Mesenchymal stem cell (in vitro differentiated cells and primary cell): ENCODE data around the gene BCHE.

Source experiments
- DNase-seq: peaks from one replicate; pipeline ENCODE4 v3.0.0-alpha.2; 2013
- H2AFZ ChIP-seq: one replicate; pipeline ENCODE4 v1.6.1; 2013; ENCODE audit warnings: low read depth, mild to moderate bottlenecking, control low read depth, inconsistent platforms, low read length, moderate library complexity
- H2AK5ac ChIP-seq: 2 replicates; pipeline ENCODE4 v1.6.1; 2013; ENCODE audit warnings: low read length, moderate library complexity, mild to moderate bottlenecking, inconsistent platforms; ENCODE audit not compliant: severe bottlenecking
- H2BK120ac ChIP-seq: one replicate; pipeline ENCODE4 v1.6.1; 2013; ENCODE audit warnings: low read depth, mild to moderate bottlenecking, inconsistent platforms, low read length, moderate library complexity
- H2BK12ac ChIP-seq, 2 experiments: one replicate each; pipeline ENCODE4 v1.6.1; 2013; ENCODE audit warnings: inconsistent platforms in 2 of 2, low read length in 2 of 2, mild to moderate bottlenecking in 2 of 2, moderate library complexity in 2 of 2, control low read depth in 1 of 2
- H2BK15ac ChIP-seq: one replicate; pipeline ENCODE4 v1.6.1; 2013; ENCODE audit warnings: mild to moderate bottlenecking, low read depth, inconsistent platforms; ENCODE audit not compliant: poor library complexity, severe bottlenecking
- H2BK5ac ChIP-seq: 2 replicates; pipeline ENCODE4 v1.6.1; 2013; ENCODE audit warnings: low read depth, mild to moderate bottlenecking, low read length, control low read depth, inconsistent platforms; ENCODE audit not compliant: poor library complexity, severe bottlenecking
- H3K14ac ChIP-seq, 2 experiments: one replicate each; pipeline ENCODE4 v1.6.1; 2013; ENCODE audit warnings: inconsistent platforms in 2 of 2, low read length in 2 of 2, control low read depth in 1 of 2, mild to moderate bottlenecking in 1 of 2, moderate library complexity in 1 of 2
- H3K18ac ChIP-seq, 2 experiments: one replicate each; pipeline ENCODE4 v1.6.1; 2013; ENCODE audit warnings: inconsistent platforms in 2 of 2, low read length in 2 of 2, control low read depth in 1 of 2, low read depth in 1 of 2, mild to moderate bottlenecking in 1 of 2
- H3K23ac ChIP-seq, 2 experiments: one replicate each; pipeline ENCODE4 v1.6.1; 2013; ENCODE audit warnings: inconsistent platforms in 2 of 2, low read length in 2 of 2, mild to moderate bottlenecking in 2 of 2, moderate library complexity in 2 of 2, control low read depth in 1 of 2
- H3K27ac ChIP-seq: 2 replicates; pipeline ENCODE4 v1.5.1; 2013; ENCODE audit warnings: mild to moderate bottlenecking, moderate library complexity, low read length, control low read depth, inconsistent platforms; ENCODE audit not compliant: poor library complexity, severe bottlenecking
- H3K27me3 ChIP-seq, 2 experiments: 2 replicates each; pipeline versions ENCODE4 v1.6.1 to v1.7.0; 2013; ENCODE audit warnings: low read length in 2 of 2, mild to moderate bottlenecking in 2 of 2, moderate library complexity in 2 of 2, control low read depth in 1 of 2, inconsistent platforms in 1 of 2; ENCODE audit not compliant: control insufficient read depth in 1 of 2, insufficient read depth in 1 of 2
- H3K36me3 ChIP-seq, 2 experiments: 2 replicates each; pipeline versions ENCODE4 v1.6.1 to v1.7.0; 2013; ENCODE audit warnings: low read length in 2 of 2, control low read depth in 1 of 2, inconsistent platforms in 1 of 2, low read depth in 1 of 2, mild to moderate bottlenecking in 1 of 2; ENCODE audit not compliant: insufficient read depth in 2 of 2, control insufficient read depth in 1 of 2
- H3K4ac ChIP-seq, 2 experiments: one replicate each; pipeline ENCODE4 v1.6.1; 2013; ENCODE audit warnings: inconsistent platforms in 2 of 2, low read length in 2 of 2, mild to moderate bottlenecking in 2 of 2, moderate library complexity in 2 of 2, control low read depth in 1 of 2, low read depth in 1 of 2
- H3K4me1 ChIP-seq: 2 replicates; pipeline ENCODE4 v1.6.1; 2013; ENCODE audit warnings: low read depth, low read length, control low read depth; ENCODE audit not compliant: control insufficient read depth, insufficient read depth
- H3K4me2 ChIP-seq: 2 replicates; pipeline ENCODE4 v1.6.1; 2013; ENCODE audit warnings: low read length, mild to moderate bottlenecking, inconsistent platforms; ENCODE audit not compliant: poor library complexity, severe bottlenecking
- H3K4me3 ChIP-seq, 2 experiments: 2 replicates each; pipeline versions ENCODE4 v1.5.1 to v1.7.0; 2013; ENCODE audit warnings: low read length in 2 of 2, mild to moderate bottlenecking in 2 of 2, control low read depth in 1 of 2, low read depth in 1 of 2; ENCODE audit not compliant: insufficient read depth in 1 of 2
- H3K79me1 ChIP-seq: replicated peaks from 2 replicates; pipeline ENCODE4 v1.6.1; 2013; ENCODE audit warnings: mild to moderate bottlenecking, control low read depth, low read length, inconsistent platforms; ENCODE audit not compliant: poor library complexity, severe bottlenecking
- H3K9ac ChIP-seq: 2 replicates; pipeline ENCODE4 v1.7.0; 2013; ENCODE audit warnings: mild to moderate bottlenecking, low read length, moderate library complexity
- H3K9me3 ChIP-seq: 2 replicates; pipeline ENCODE4 v1.7.0; 2013; ENCODE audit warnings: mild to moderate bottlenecking, low read length; ENCODE audit not compliant: control insufficient read depth
- H4K8ac ChIP-seq: one replicate; pipeline ENCODE4 v1.6.1; 2013; ENCODE audit warnings: inconsistent platforms, mild to moderate bottlenecking, low read length, moderate library complexity
- H4K91ac ChIP-seq: one replicate; pipeline ENCODE4 v1.6.1; 2013; ENCODE audit warnings: mild to moderate bottlenecking, low read length, inconsistent platforms
- WGBS: methylation state at CpG from one replicate; pipeline ENCODE4 v1.1.7; 2013; ENCODE audit warnings: mixed read lengths; 5-methylcytosine and 5-hydroxymethylcytosine counted together

Gene BCHE

DNA sequence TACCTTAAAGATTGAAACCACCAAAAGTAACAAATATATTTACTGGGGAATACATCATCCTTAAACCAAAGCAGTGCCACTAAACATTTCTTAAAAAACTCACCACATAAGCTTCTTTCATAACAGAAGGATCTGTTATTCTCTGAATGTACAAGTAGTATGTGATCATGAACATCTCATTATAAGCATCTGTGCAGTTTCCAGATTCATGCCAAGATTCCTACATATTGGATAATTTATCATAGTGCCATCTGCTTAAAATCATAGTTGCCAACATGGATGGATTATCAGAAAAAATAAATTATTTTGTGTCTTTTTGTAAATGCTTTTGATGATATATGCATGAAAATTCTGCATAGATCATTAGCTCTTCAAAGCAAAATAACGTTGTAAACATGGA, 21.8 kb upstream of the BCHE start:
- Histone ChIP-seq H2AK5ac (no peak overlapping the region), H4K8ac (no peak overlapping the region), H4K91ac (no peak overlapping the region), H3K9me3 (no peaks in the 10 kb centered on the region), H2AFZ (no peak overlapping the region), H2BK120ac (no peak overlapping the region), H3K18ac (no peak overlapping the region), H3K23ac (no peak overlapping the region), H3K27me3 (no peaks in the 10 kb centered on the region), H3K27ac (no peak overlapping the region), H3K4me2 (no peak overlapping the region), H2BK15ac (no peak overlapping the region), H3K9ac (no peak overlapping the region), H3K14ac (no peak overlapping the region), H3K4me1 (no peaks in the 10 kb centered on the region), H3K4ac (no peak overlapping the region), H3K4me3 (no peak overlapping the region), H3K36me3 (no peaks in the 10 kb centered on the region), H3K79me1 (no peaks in the 10 kb centered on the region), H2BK5ac (no peak overlapping the region), H2BK12ac (no peak overlapping the region)
- WGBS: no CpG with 5 or more reads among the region's 1 CpG
- DNase-seq: no peak

DNA sequence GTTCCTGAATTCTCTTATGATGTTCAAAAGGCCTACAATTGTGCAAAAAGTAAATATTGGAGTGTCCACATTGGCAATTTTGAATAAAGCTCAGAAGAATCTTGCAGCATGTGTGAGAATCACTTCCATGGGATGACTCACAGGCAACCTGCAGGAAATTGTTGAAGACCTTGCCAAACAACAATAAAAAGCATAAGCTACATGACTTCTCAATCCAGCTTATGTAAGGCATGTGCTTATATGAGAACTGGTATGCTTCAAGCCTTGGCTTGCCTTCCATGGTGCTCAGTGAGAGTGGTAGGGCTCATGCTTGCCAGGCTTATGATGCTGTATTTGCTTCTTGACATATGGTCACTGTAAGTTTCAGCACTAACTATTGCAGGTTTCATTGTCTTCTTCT, 18.4 kb upstream of the BCHE start:
- H3K18ac ChIP-seq: no peak overlapping the region
- no peak overlapping the region for H2AFZ ChIP-seq
- no peak overlapping the region for H3K4ac ChIP-seq
- no peak overlapping the region for H3K27ac ChIP-seq
- no peak overlapping the region for H3K23ac ChIP-seq
- H3K4me3 ChIP-seq: no peak overlapping the region
- H3K36me3 ChIP-seq: no peaks in the 10 kb centered on the region
- no peak overlapping the region for H4K91ac ChIP-seq
- no peak overlapping the region for H2BK15ac ChIP-seq
- no peak overlapping the region for H4K8ac ChIP-seq
- H3K27me3 ChIP-seq: no peaks in the 10 kb centered on the region
- no peak overlapping the region for H2AK5ac ChIP-seq
- H3K9ac ChIP-seq: no peak overlapping the region
- H3K4me1 ChIP-seq: no peaks in the 10 kb centered on the region
- no peaks in the 10 kb centered on the region for H3K9me3 ChIP-seq
- H2BK120ac ChIP-seq: no peak overlapping the region
- DNase-seq: peak; percentile 14
- H2BK12ac ChIP-seq: no peak overlapping the region
- no peak overlapping the region for H3K14ac ChIP-seq
- H3K4me2 ChIP-seq: no peak overlapping the region
- no peak overlapping the region for H2BK5ac ChIP-seq
- no peaks in the 10 kb centered on the region for H3K79me1 ChIP-seq

DNA sequence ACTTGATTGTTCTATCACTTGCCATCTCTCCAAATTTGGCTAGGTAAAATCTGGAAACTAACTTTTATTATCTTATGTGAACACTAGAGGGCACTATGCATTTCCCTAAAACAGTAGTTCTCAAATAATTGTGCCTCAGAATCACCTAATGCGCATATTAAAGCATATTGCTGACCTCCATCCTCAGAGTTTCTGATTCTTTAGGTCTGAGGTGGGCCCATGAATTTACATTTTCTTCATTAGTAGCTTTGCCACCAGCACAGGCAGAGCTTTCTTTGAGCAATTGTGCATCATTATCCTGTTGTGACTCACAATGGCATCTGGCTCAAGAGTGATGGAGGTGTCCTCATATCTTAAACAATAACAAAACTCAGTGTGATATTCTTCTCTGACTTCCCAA, 17.5 kb upstream of the BCHE start:
- no peak overlapping the region for H3K14ac ChIP-seq
- H3K4ac ChIP-seq: no peak overlapping the region
- H2BK12ac ChIP-seq: no peak overlapping the region
- no peak overlapping the region for H2BK120ac ChIP-seq
- 54% methylated on average over 1 of the region's 1 CpG for WGBS
- H3K23ac ChIP-seq: no peak overlapping the region
- H2AK5ac ChIP-seq: no peak overlapping the region
- no peaks in the 10 kb centered on the region for H3K9me3 ChIP-seq
- no peak overlapping the region for H2AFZ ChIP-seq
- no peaks in the 10 kb centered on the region for H3K27me3 ChIP-seq
- H3K79me1 ChIP-seq: no peaks in the 10 kb centered on the region
- H3K4me3 ChIP-seq: no peak overlapping the region
- no peak overlapping the region for H3K27ac ChIP-seq
- no peak overlapping the region for H3K9ac ChIP-seq
- peak; percentile 31 for DNase-seq
- no peak overlapping the region for H4K91ac ChIP-seq
- no peak overlapping the region for H2BK15ac ChIP-seq
- H3K18ac ChIP-seq: no peak overlapping the region
- no peaks in the 10 kb centered on the region for H3K4me1 ChIP-seq
- H2BK5ac ChIP-seq: no peak overlapping the region
- H3K36me3 ChIP-seq: no peaks in the 10 kb centered on the region
- H4K8ac ChIP-seq: no peak overlapping the region
- H3K4me2 ChIP-seq: no peak overlapping the region

DNA sequence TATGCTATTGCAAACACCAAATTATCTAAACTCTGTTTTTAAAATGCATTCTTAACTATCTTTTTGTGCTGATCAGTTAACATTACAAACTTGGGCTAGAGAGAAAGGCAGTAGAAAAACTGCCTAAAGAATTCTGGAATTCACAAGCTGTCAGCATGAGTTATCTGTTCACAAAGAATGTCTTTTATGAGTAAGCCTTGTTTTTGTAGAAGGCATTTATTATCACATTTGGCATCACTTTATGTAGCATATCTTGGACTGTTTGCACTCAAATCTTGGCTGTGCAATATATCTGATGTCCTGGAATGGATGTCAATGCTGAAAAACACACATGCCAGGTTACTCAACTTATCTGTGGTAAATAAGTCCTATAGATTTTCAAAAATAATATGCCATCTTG, 15.5 kb upstream of the BCHE start:
- no peak overlapping the region for H3K4me3 ChIP-seq

More for the DNA sequence above, 15.5 kb upstream of the BCHE start:
- Histone ChIP-seq H3K27me3 (no peaks in the 10 kb centered on the region), H3K9ac (no peak overlapping the region), H4K8ac (no peak overlapping the region), H3K4ac (no peak overlapping the region), H2BK12ac (no peak overlapping the region), H3K36me3 (no peaks in the 10 kb centered on the region), H4K91ac (no peak overlapping the region), H3K27ac (no peak overlapping the region), H3K4me2 (no peak overlapping the region), H3K4me1 (no peaks in the 10 kb centered on the region), H3K23ac (no peak overlapping the region), H3K9me3 (no peaks in the 10 kb centered on the region), H3K18ac (no peak overlapping the region), H3K14ac (no peak overlapping the region), H2AK5ac (no peak overlapping the region), H2BK5ac (no peak overlapping the region), H3K79me1 (no peaks in the 10 kb centered on the region), H2BK15ac (no peak overlapping the region), H2BK120ac (no peak overlapping the region), H2AFZ (no peak overlapping the region)
- peak; percentile 18 for DNase-seq
